H1 (cell line): Measurements from ENCODE around the gene CPSF7. TPM values are rescaled to one million over a fixed set of nuclear protein-coding genes. Genes with fewer than 3 reads are reported as not detected.

Experiments
- CHD7 ChIP-seq: fragments of 300-600 bp; sonication (generic); IDR thresholded peaks from 2 replicates; pipeline ENCODE4 v1.7.1; 2012; ENCODE audit warnings: low read length, moderate library complexity, mild to moderate bottlenecking, inconsistent platforms; ENCODE audit not compliant: insufficient replicate concordance
- CTBP2 ChIP-seq: IDR thresholded peaks from 2 replicates; pipeline ENCODE4 v1.7.0; 2011; ENCODE audit warnings: borderline replicate concordance, mild to moderate bottlenecking, moderate library complexity, mixed read lengths, low read length; ENCODE audit not compliant: insufficient read depth, insufficient read length
- EZH2 ChIP-seq: fragments of 200-600 bp; sonication (generic); IDR thresholded peaks from 2 replicates; pipeline ENCODE4 v1.7.1; 2012; ENCODE audit warnings: low read depth, mild to moderate bottlenecking, moderate library complexity, low read length, inconsistent platforms; ENCODE audit not compliant: severe bottlenecking
- GABPA ChIP-seq: IDR thresholded peaks from 2 replicates; pipeline ENCODE4 v1.6.1; 2011; ENCODE audit warnings: mild to moderate bottlenecking, low read length, moderate library complexity, borderline replicate concordance; ENCODE audit not compliant: insufficient read depth
- NANOG ChIP-seq: IDR thresholded peaks from 2 replicates; pipeline ENCODE4 v1.6.1; 2011; ENCODE audit warnings: low read length, low read depth, mild to moderate bottlenecking, inconsistent platforms; ENCODE audit not compliant: insufficient read depth, poor library complexity, severe bottlenecking
- NRF1 ChIP-seq: IDR thresholded peaks from 2 replicates; pipeline ENCODE4 v1.6.1; 2011; ENCODE audit warnings: mild to moderate bottlenecking, low read depth, low read length, improper control_type of control experiment
- PHF8 ChIP-seq: fragments of 200-600 bp; sonication (generic); conservative IDR thresholded peaks from 2 replicates; pipeline ENCODE4 v1.7.1; 2012; ENCODE audit warnings: low read depth, mild to moderate bottlenecking, inconsistent platforms, low read length, moderate library complexity
- RXRA ChIP-seq: IDR thresholded peaks from 2 replicates; pipeline ENCODE4 v1.6.1; 2011; ENCODE audit warnings: low read depth, mild to moderate bottlenecking, low read length, moderate library complexity; ENCODE audit not compliant: insufficient read depth
- SIRT6 ChIP-seq: IDR thresholded peaks from one replicate; pipeline ENCODE4 v1.7.1; 2012; ENCODE audit warnings: low read length, inconsistent platforms
- TCF12 ChIP-seq: IDR thresholded peaks from 2 replicates; pipeline ENCODE4 v1.6.1; 2011; ENCODE audit warnings: low read depth, mild to moderate bottlenecking, low read length
- YY1 ChIP-seq: IDR thresholded peaks from 2 replicates; pipeline ENCODE4 v1.6.1; 2011; ENCODE audit warnings: low read depth, mild to moderate bottlenecking, low read length
- polyA plus RNA-seq, 7 experiments: library from polyadenylated mRNA; depleted of rRNA in 3 of 7; stranded (reverse) in 5 of 7; unstranded in 2 of 7; fragments of >200 nt in 5 of 7; fragments of 200-250 nt in 2 of 7; gene quantifications; 1 replicate in 5 of 7; 2 replicates in 1 of 7; 4 replicates in 1 of 7; pipeline versions ENCODE4 v1.2.1 to v1.2.3, GENCODE V29; 2011 to 2013; ENCODE audit warnings: missing spikeins in 2 of 7, mixed read lengths in 2 of 7
- total RNA-seq: library from RNA; stranded (reverse); fragmentation: NEBNext Ultra II Directional; extraction: Animal tissue kit (Norgen Biotek cat#: 25700); gene quantifications from 2 replicates; pipeline ENCODE4 v1.2.1, GENCODE V29; 2021

Gene CPSF7
- total and polyA plus RNA-seq, 2 of the 8 experiments (the other 6 are each of a cell fraction or from before 2014, with no cell fraction given) = 95.9 to 122 TPM

- no peak for TF ChIP-seq CHD7
- TF ChIP-seq CTBP2 = no peak
- no peak for TF ChIP-seq EZH2
- TF ChIP-seq GABPA = no peak
- TF ChIP-seq TCF12 = no peak
- no peak for TF ChIP-seq SIRT6
- no peak for TF ChIP-seq RXRA
- no peak for TF ChIP-seq NANOG
- no peak for TF ChIP-seq PHF8
- TF ChIP-seq YY1 = no peak
- TF ChIP-seq NRF1 = no peak
These were observed 42.5 kb upstream of the CPSF7 start (continued) for GRCh38 chr11:61472282-61472681.
